Adrenal gland (tissue), 5 donors: ENCODE measurements around the gene ETV3.

Experiments used
- CTCF ChIP-seq, 6 experiments: fragments of 450-650 bp in 4 of 6; fragments of 200-600 bp in 2 of 6; sonication (generic) in 1 of 6; IDR thresholded peaks; 1 replicate in 5 of 6; 2 replicates in 1 of 6; pipeline versions ENCODE4 v1.5.1 to v1.8.0; 2016 to 2021; ENCODE audit warnings: antibody characterized with exemption in 6 of 6, mild to moderate bottlenecking in 2 of 6, moderate library complexity in 1 of 6
- POLR2A ChIP-seq, 2 donors: fragments of 450-650 bp; IDR thresholded peaks; one replicate each; pipeline ENCODE4 v1.6.1; 2017; ENCODE audit warnings: antibody characterized with exemption in 2 of 2, mild to moderate bottlenecking in 2 of 2, moderate library complexity in 1 of 2
- donor health status: DM: no; HTN: no; CAD: no.

DNA sequence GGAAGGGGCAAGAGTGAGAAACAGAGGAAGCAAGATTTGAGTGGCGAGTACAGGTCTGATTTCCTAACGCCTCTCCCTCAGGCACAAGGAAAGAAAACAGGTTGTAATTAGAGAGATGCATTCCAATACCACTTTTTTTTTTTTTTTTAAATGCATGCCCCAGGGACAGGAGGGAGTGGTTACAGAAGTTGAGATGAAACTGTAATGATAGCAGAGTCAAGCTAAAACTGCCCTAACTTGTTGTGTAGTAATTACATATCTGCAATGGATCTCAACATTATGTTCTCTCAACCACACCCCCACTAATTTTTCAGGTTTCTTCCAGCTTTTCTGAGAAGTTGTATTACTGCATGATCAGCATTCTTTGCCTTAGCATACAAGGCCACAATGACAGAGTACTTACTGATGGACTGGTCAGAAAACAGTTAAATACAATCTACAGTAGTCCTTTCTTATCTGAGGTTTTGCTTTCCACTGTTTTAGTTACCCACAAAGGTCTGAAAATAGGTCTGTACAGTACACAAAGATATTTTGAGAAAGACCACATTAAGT is 5.5 kb downstream of the ETV3 start:
- TF ChIP-seq CTCF (IDR thresholded peaks at IDR 0.05) = no peak
- TF ChIP-seq POLR2A (IDR thresholded peaks at IDR 0.05) = no peak
